Colon (tissue), 2 donors: ENCODE results near the gene PIAS4.

ENCODE experiments used
- FAIRE-seq: peaks from 2 replicates; lab custom pipeline; 2012; peaks lifted over from hg19 to GRCh38; lab: Jason Lieb, UNC
- donor health status: control.
- donor health status: control.

The PIAS4 gene

DNA sequence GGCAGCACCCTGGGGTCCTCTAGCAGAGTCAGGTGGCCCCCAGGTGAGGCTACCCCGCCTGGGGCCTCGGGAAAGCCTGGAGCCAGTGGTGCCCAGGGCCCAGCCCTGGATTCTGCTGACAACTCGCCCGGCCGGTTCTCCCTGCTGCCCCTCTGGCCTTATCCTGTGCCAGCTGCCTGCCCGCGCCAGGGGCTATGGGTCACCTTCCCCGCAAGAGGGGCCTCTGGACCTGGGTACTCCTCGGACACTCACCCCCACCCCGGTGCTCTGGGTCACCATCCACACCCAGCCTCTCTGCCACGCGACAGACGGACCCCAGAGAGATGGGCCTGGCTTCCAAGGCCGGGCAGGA lies 35.2 kb downstream of the PIAS4 start:
- FAIRE-seq, result no peak

DNA sequence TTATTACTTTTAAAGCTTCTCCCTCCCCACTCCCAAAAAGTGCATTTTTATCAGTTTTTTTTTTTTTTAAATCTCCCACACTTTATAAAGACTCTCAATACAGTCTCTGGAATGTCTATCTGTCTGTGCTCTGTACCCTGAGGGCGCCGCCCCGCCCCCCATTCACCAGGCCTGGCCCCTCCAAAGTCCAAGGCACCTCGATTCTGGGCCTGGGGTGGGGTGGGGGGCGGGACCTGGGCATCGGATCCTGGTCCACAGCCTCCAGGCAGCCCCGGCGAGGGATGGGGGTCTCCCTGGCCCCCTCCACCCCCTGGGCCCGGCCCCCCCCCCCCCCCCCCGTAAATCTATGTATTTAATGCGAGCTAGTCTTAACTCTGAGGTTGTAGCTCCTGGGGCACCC lies 35.9 kb downstream of the PIAS4 start:
- no peak for FAIRE-seq

DNA sequence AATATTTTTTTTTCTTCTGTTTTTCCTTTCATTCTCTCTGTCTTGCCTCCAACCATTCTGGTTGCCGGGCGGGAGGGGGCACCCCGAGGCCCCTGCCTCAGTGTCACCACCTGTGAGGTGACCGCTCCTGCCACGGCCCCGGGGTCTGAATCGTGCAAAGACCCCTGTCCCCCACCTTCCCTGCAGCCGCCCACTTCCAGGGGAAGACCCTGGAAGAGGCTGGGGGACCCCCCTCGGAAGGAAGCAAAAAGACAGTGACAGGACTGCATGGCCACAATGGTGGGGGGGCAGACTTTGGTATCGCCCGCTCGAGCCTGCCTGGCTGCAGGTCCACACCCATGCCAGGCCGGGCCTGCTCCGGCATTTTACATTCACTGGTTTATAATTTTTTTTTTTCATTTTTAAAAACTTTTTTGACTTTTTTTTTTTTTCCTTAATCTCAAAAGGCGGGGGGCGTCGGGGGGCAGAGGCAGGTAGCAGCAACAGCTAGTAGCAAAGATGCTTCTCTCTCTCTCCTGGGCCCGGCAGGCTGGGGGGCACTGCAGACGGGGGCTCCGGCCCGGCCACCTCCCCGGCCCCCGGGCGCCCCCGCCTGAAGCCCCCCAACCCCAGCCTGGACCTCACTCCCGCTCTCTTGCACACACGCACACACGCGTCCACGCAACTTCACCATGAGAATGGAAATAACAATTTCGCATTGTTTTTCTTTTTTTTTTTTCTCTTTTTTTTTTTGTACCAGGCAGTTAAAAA lies 36.6 kb downstream of the PIAS4 start:
- FAIRE-seq, result no peak

DNA sequence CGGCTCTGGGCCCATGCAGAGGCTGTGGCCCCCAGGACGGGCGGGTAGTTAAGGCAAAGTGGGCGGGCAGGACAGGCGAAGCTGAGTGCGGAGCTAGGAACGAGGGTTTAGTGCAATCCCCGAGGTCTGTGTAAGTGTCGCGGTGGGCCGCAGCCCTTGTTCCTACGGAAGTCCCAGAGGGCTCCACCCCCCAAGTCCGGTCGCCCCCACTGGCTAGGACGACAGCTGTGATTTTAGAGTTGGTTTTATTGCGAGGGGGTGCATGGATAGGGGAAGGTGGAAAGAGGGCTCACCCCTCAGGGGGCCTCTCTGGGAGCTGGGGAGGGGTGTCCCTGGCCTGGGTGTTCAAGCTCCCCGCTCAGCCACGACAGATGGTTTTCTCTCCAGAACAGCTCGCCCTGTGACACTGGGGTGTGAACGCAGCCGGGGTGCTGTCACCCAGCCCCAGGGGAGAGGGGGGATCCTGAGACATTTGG lies 37.5 kb downstream of the PIAS4 start:
- FAIRE-seq, result no peak

- no peak for FAIRE-seq
These were observed 38.2 kb downstream of the PIAS4 start for GRCh38 chr19:4045597-4046361.

DNA sequence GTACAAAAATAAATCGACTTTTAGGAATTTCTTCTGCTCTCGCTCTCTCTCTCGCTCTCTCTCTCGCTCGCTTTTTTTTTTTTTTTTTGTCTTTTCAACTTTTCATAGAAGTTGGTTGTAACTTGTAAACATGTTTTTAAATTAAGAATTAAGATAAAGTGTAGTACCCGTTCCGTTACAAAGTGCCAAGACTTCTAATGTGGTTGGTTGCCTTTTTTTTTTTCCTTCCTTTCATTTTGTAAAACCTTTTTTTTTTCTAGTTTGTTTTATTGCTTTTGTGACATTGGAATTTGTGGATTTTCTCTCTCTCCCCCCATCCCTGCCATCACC lies 38.8 kb downstream of the PIAS4 start:
- FAIRE-seq, result no peak

DNA sequence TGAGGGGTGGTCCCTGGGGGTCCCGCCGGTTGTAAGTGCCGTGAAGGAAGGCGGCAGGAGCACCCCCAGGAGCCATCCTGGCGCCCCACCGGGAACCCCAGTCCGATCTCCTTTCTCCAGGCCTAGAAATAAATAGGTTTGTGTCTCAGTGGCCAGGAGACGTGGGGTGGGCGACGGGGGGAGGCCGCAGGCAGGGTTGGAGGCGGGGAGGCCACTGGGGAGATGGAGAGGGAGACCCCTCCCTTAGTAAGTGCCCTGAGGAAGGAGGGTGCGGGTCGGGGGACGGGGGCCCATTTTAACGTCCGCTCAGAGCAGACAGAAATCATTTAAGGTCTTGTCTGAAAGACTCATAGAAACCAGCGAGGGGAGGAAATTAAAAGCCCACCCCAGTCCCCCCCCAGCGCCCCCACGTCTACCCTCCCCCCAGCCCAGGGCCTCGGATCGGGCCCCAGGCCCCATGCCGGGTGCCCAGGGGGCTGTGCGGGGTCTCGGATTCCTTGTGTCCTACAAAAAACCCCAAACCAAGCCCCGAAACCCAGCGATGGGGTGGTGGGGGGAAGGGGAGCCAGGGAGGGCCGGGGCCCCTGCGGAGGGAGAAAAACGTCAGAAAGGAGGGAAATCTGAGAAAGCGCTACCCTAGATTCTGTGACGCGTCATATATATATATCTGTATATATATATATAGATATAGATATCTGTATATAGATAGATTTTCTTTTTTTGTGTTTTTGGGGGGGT lies 39.6 kb downstream of the PIAS4 start:
- no peak for FAIRE-seq

DNA sequence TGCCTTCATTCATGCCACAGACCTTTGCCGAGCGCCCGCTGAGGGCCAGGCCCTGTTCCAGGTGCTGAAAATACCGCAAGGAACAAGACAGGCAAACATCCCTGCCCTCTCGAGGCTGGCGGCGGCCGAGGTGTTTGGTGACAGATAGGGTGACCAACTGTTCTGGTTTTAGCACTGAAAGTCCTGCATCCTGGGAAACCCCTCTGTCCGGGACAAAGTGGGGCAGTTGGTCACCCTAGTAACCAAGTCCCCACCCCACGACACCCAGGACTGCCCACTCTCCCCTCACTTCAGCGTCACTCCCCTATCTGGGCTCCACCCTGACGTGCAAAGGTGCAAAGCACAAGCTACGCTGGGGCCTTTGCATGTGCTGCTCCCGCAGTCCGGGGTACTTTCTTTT lies 41.9 kb downstream of the PIAS4 start:
- FAIRE-seq, result no peak

DNA sequence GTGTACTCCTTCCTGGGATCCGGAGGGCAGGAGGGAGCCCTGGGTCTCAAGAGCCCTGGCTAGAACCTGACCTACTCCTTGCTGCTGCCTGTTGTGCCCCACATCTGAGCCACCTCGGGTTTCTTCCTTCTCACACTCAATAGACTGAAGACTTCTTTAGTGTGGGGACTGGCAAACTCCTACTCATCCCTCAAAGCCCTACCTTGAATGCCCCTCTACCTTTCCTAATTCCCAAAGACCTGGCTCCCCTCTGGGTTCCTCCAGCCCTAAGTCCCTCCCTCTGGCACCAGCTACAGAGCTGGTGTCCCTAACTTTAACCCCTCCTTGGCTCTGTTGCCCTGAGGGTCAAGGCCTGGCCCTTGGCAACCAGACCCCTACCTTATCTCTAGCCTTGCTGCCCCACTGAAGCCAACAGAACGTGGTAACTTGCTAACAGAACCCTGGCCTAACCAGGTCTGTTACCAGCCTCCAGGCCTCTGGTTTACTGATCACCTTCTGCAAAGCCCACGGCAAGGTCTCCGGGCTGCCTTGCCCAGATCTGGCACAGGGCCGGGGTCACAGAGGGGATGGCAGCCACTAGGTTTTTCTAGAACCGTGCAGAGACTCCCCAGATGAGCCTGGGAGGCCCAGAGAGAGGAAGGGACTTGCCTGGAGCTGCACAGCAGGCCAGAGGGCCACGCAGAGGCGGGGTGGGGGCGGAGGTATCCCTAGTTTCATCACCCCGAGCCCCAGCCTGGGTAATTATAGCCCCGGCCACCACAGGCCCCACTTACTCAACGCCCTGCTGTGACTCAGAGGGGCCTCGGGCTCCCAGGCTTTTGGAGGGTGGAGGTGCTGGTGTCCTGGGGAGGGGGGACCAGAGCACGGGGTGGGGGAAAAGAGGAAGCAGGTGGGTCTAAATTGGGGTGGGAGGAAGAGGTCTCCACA lies 43.9 kb downstream of the PIAS4 start:
- no peak for FAIRE-seq

DNA sequence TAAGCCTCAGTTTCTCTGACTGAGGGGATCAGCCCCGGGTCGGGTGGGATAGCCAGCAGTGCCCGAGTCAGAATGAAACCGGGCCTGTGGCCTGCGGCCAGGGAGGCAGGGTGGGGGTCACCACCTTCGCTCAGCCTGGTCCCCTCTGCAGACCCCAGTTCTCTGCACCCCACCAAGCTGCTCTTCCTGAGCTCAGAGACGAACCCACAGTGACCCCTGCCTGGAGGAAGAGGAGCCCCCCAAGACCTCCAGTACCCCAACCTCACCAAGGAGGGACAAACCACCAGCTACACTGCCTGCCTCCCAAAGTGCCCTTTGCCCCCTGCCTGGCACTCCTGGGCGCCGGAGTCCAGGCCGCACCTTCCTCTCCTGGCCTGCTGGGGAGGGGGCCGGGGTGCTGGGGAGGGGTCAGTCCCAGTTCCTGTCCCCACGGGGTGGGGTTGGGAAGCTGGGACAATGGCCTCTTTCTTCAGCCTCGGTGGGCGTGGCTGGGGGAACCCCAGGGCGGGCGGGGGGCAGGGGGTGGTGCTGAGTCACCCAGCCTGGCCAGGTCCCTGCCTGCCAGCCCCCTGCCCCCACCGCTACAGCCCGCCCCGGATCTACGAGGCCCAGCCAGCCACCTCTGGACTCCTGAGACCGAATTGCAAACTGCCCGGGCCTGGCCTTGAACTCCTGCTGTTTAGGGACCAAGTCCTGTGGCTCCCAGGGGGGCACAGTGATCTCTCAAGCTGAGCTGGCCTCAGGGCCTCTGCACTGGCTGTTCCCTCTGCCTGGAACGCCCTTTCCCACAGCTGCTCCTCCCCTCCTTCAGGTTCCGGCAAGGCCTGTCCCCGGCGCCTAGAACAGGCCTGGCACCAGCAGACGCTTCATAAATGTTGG lies 44.8 kb downstream of the PIAS4 start:
- no peak for FAIRE-seq

DNA sequence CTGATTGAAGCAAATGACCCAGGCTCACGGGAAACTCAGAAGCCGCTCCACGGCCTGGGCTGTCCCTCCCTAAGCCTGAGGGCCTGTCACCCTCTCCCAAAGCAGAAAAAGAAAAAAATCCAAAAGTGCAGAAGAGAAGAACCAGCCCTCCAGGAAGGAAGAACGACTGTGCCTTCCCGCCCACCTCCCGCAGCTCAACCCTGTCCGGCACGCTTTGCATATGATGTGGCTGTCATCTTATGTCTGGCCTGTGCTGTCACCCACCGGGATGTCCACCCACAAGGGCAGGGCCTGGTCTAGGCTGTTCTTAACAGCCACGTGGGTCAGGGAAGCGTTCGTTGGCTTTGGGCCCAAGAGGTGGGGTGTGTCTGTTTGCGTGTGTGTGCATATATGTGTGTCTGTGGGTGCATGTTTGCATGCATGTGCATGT lies 45.5 kb downstream of the PIAS4 start:
- no peak for FAIRE-seq

DNA sequence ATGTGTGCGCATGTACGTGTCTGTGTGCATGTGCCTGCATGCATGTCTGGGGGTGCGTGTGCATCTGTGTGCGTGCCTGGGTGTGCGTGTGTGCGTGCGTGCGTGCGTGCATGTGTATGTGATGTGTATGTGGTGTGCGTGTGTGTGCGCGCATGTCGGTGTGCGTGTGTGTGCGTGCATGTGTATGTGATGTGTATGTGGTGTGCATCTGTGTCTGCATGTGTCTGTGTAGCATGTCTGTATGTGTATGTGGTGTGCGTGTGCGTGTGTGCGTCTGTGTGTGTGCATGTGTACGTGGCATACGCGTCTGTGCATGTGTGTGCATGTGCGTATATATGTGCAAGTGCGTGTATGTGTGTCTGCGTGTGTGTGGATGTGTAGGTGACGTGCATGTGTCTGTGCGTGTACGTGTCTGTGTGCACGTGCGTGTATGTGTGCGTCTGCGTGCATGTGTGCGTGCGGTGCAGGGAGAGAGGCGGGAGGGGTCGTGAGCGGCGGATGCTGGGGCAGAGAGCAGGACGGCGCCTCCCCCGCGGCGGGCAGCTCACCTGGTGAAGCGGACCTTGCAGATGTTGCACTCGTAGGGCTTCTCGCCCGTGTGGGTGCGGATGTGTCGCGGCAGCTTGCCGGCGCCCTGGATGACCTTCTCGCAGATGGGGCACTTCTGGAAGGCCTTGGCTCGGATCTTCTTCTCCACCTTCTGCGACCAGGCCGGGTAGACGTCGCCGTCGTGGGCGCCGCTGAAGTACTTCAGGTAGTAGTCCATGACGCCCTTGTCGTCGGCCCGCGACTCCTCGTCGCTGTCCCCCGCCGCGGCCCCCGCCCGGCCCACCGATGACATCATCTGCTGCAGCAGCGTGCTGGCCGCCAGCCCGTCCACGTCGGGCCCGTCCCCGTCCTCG lies 46.1 kb downstream of the PIAS4 start:
- no peak for FAIRE-seq

DNA sequence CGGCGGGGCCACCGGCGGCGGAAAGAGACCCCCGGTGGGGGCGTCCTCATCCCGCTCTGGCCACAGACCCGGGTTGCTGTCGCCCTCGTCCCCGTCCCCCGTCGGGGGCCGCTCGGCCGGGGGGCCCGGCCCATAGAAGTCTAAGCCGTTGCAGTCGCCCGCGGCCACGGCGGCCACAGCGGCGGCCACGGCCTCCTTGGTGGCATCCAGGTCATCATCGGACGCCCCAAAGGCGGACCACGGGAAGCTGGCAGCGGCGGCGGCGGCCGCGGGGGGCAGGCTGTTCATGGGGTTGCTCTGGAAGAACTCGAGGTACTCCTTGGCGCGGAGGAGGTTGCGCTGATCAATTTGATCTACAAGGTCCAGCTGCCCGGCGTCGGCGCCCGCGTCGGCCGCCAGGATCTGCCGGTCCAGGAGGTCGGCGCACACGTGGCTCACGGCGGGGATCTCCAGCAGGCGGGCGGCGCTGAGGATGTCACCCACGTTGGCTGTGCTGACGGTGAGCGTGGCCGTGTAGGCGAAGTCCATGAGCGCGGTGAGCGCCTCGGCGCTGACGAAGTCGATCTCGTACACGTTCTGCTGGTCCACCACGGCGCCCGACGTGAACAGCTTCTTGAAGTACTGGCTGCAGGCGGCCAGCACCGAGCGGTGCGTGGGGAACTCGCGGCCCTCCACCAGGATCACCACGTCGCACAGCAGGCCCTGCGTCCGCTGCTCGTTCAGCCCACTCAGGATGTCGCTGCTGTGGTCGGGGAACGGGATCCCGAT lies 47.1 kb downstream of the PIAS4 start:
- FAIRE-seq, result no peak

DNA sequence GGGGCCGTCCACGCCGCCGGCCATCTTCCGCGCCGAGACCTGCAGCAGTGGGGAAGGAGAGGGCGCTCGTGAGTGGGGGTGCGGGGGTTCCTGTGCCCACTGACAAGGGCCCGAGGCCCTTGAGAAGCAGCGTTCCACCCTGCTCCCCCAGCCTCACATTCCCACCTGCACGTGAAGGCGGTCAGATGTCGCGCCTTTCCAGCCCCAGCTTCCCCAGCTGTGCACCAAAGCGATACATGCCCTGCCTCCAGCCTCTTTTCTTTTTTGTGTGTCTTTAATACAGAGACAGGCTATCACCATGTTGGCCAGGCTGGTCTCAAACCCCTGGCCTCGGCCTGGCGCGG lies 47.6 kb downstream of the PIAS4 start:
- FAIRE-seq, result no peak

DNA sequence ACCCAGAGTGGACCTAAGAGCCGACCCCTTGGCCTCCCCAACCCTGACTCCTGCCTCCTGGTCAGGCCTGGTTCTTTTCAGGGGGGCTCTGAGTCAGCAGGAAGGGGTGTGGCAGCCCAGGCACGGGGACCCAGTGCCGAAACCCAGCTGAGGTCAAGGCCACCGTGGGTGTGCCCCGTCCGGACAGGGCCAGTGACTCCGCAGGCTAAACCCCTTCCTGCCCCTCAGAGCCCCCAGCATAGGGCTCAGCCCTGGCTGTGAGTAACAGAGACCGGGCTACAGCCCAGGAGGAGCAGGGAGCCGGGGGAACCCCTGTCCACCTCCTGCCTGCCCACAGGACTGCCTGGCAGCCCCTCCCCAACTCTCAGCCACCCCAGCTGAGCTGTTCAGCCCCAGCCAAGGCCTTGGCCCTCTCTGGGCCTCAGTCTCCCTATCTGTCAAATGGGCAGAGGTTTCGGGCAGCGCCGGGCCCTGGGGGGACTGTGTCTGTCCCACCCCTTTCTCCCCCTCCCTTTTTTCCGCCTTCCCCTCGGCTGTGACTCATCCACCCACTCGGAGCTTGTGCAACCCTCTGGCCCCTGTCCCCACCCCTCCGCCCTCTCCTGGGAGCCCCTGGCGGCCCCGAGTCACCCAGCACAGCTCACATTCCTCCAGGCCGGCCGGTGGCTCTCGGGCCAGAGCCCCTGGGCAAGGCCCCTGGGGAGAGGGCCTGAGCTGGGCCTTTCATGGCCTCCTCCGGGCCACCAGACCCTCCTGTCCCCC lies 50.6 kb downstream of the PIAS4 start:
- no peak for FAIRE-seq

DNA sequence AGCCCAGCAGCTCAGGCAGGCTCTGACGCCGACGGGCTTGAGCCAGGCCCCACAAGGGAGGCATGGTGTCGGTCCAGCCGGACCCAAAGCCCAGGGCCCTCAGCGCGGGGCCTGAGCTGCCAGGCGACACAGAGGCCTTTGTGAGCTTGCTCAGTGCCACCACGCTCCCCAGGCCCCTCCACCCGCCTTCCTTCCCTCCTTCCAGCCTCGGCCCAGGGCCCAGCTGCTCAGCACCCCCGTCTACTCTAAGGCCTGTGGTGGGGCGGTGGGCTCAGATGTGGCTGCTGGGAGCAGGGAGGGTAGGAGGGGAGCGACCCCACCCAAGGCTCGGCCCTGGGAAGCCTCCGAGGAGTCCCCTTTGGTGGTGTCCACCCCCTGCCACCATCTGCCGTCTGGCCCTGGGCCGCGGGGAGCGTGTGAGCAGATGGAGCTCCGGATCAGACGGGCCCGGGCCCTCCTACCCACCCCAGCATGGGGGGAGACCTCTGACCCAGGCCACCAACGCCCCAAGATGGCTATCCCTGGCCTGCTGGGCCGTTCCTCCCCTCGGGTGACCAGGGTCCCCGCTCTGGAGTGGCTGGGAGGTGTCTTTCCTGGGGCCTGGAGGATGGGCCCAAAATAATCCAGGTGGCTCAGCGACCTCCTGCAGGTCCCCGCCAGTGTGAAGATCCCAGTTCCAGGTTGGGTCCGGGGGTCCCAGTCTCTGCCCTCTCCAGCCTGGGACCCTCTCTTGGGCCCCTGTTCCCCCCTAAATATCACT lies 51.3 kb downstream of the PIAS4 start:
- FAIRE-seq, result no peak

GRCh38 chr19:4059453-4059871 lies 51.9 kb downstream of the PIAS4 start:
- no peak for FAIRE-seq
